Measurements from ENCODE around the gene THAP7. TPM values are rescaled to one million over a fixed set of nuclear protein-coding genes. Genes with fewer than 3 reads are reported as not detected.

The THAP7 gene
- total RNA-seq, 1 experiment from 2014 or later = 24.9 TPM

DNA sequence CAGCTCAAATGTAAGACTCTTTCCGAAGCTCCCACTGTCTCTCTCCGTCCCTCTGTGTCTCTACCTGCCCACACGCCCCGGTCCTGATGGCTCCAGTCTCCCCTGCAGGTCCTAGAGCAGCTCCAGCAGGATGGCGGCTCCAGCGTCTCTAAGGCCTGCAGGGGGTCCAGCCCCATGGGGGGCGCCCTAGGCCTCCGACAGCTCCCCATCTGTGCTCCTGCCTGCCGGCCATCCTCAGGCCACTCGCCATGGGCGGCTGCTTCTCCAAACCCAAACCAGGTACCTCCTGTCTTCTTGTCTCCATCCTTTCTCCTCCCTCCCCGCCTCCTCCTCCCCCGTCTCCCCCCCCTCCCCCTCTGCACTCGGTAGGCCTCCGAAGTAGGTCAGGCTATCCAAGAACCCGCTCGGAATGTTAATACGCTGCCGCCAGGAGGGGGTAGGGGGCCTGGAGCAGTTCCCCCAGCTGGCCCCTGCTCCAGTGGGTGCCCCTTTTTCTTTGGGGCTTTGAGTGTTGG, 34.2 kb downstream of the THAP7 start:
- DNase-seq (ENCODE audit: unreplicated experiment) = no peak
- ChIA-PET POLR2A (no interaction called here), CTCF (interaction anchor here (1.1 kb wide), 1 partner anchor 14 kb away, joined by 3 read pairs; the partner anchor contains the start of gene LZTR1)
- Mint-ChIP-seq H3K27me3 (ENCODE audit: insufficient read depth, unreplicated experiment) (no peaks in the 10 kb centered on the region), H3K4me1 (ENCODE audit: insufficient read depth, unreplicated experiment) (no peaks in the 10 kb centered on the region), H3K4me3 (ENCODE audit: unreplicated experiment) (no peak overlapping the region), H3K9me3 (ENCODE audit: unreplicated experiment) (no peaks in the 10 kb centered on the region), H3K36me3 (ENCODE audit: insufficient read depth, unreplicated experiment) (no peaks in the 10 kb centered on the region), H3K27ac (ENCODE audit: low read depth, unreplicated experiment) (no peak overlapping the region)
- no TSS peak for BruUV-seq (replicated peaks)
- intact Hi-C loops (cut with micrococcal nuclease) = no loop called here
- no peak for TF ChIP-seq CTCF (IDR thresholded peaks at IDR 0.05; ENCODE audit: unreplicated experiment)

GRCh38 chr22:20966883-20967696, 34.8 kb downstream of the THAP7 start, which contains the start of gene AIFM3:
Gene AIFM3, plus strand, starts transcription at chr22:20967255. Its CDS starts 690 bp downstream, at chr22:20967945.
- Mint-ChIP-seq H3K27me3 (ENCODE audit: insufficient read depth, unreplicated experiment) (no peaks in the 10 kb centered on the region), H3K9me3 (ENCODE audit: unreplicated experiment) (no peaks in the 10 kb centered on the region), H3K4me3 (ENCODE audit: unreplicated experiment) (no peak within 1 kb of the TSS), H3K36me3 (ENCODE audit: insufficient read depth, unreplicated experiment) (no peaks in the 10 kb centered on the region), H3K27ac (ENCODE audit: low read depth, unreplicated experiment) (no peak within 1 kb of the TSS), H3K4me1 (ENCODE audit: insufficient read depth, unreplicated experiment) (no peaks in the 10 kb centered on the region)
- no TSS peak for BruUV-seq (replicated peaks)
- ChIA-PET CTCF (interaction anchor here (1.1 kb wide), 1 partner anchor 15 kb away, joined by 3 read pairs; the partner anchor contains the start of gene LZTR1), POLR2A (no interaction called here)
- DNase-seq (ENCODE audit: unreplicated experiment) = no peak
- TF ChIP-seq CTCF (IDR thresholded peaks at IDR 0.05; ENCODE audit: unreplicated experiment) = no peak
- intact Hi-C loops (cut with micrococcal nuclease) = no loop called here

- ChIA-PET POLR2A (interaction anchor here (0.5 to 0.7 kb wide), 2 partner anchors 73 to 359 kb away, joined by 3 read pairs; no protein-coding TSS in a partner anchor), CTCF (no interaction called here)
- no peaks in the 10 kb centered on the region for H3K27me3 Mint-ChIP-seq (ENCODE audit: insufficient read depth, unreplicated experiment)
- H3K9me3 Mint-ChIP-seq (ENCODE audit: unreplicated experiment) = no peaks in the 10 kb centered on the region
- no TSS peak for BruUV-seq (replicated peaks)
- intact Hi-C loops (cut with micrococcal nuclease) = no loop called here
- TF ChIP-seq CTCF (IDR thresholded peaks at IDR 0.05; ENCODE audit: unreplicated experiment) = no peak
- no peak for DNase-seq (ENCODE audit: unreplicated experiment)
- no peak overlapping the region for H3K27ac Mint-ChIP-seq (ENCODE audit: low read depth, unreplicated experiment)
- no peaks in the 10 kb centered on the region for H3K4me1 Mint-ChIP-seq (ENCODE audit: insufficient read depth, unreplicated experiment)
- no peaks in the 10 kb centered on the region for H3K36me3 Mint-ChIP-seq (ENCODE audit: insufficient read depth, unreplicated experiment)
- H3K4me3 Mint-ChIP-seq (ENCODE audit: unreplicated experiment) = no peak overlapping the region
Measured at GRCh38 chr22:20965888-20966855, 35.7 kb downstream of the THAP7 start.
